Heart left ventricle (tissue), 16 donors: ENCODE measurements around the gene ZNF326. TPM values are rescaled to one million over a fixed set of nuclear protein-coding genes. Genes with fewer than 3 reads are reported as not detected.

ENCODE experiments used
- ATAC-seq, 4 donors: fragments of 200-7000 bp; cut with Tn5 transposase; one replicate each; pipeline ENCODE4 v1.9.1; 2020 to 2022; ENCODE audit warnings: moderate library complexity in 4 of 4, mild to moderate bottlenecking in 3 of 4, moderate number of reproducible peaks in 1 of 4
- DNase-seq, 5 donors: peaks; one replicate each; pipeline ENCODE4 v3.0.0-alpha.2; 2020
- H3K27ac ChIP-seq, 12 donors: fragments of 200-600 bp; sonication (generic) in 4 of 12; one replicate each; pipeline versions ENCODE4 v1.5.0 to v1.8.0; 2016 to 2022; ENCODE audit warnings: mild to moderate bottlenecking in 2 of 12
- H3K27me3 ChIP-seq, 9 donors: fragments of 200-600 bp; sonication (generic) in 2 of 9; one replicate each; pipeline versions ENCODE4 v1.5.1 to v1.8.0; 2016 to 2022; ENCODE audit warnings: mild to moderate bottlenecking in 3 of 9
- H3K36me3 ChIP-seq, 9 donors: fragments of 200-600 bp; sonication (generic) in 2 of 9; one replicate each; pipeline versions ENCODE4 v1.5.0 to v1.8.0; 2018 to 2022; ENCODE audit warnings: mild to moderate bottlenecking in 2 of 9
- H3K4me1 ChIP-seq, 12 donors: fragments of 200-600 bp; sonication (generic) in 4 of 12; one replicate each; pipeline versions ENCODE4 v1.5.0 to v1.8.0; 2016 to 2022; ENCODE audit warnings: mild to moderate bottlenecking in 3 of 12
- H3K4me3 ChIP-seq, 12 donors: fragments of 200-600 bp; sonication (generic) in 4 of 12; one replicate each; pipeline versions ENCODE4 v1.5.0 to v1.8.0; 2017 to 2022; ENCODE audit warnings: mild to moderate bottlenecking in 9 of 12, moderate library complexity in 4 of 12
- H3K9me3 ChIP-seq, 12 donors: fragments of 200-600 bp; sonication (generic) in 4 of 12; one replicate each; pipeline versions ENCODE4 v1.5.0 to v1.8.0; 2016 to 2022; ENCODE audit warnings: mild to moderate bottlenecking in 1 of 12
- CTCF ChIP-seq, 12 donors: fragments of 200-600 bp; sonication (generic) in 4 of 12; IDR thresholded peaks; one replicate each; pipeline versions ENCODE4 v1.5.0 to v1.8.0; 2018 to 2022; ENCODE audit warnings: antibody characterized with exemption in 12 of 12, mild to moderate bottlenecking in 5 of 12
- POLR2A ChIP-seq, 2 donors: fragments of 450-650 bp; IDR thresholded peaks; one replicate each; pipeline ENCODE4 v1.6.1; 2017; ENCODE audit warnings: antibody characterized with exemption in 2 of 2, mild to moderate bottlenecking in 2 of 2, moderate library complexity in 2 of 2
- WGBS, 4 donors: extraction: QIAGEN DNeasy Blood & Tissue Kit in 2 of 4; methylation state at CpG; one replicate each; pipeline versions ENCODE4 v1.1.5 to v1.1.7; 2013 to 2018; 5-methylcytosine and 5-hydroxymethylcytosine counted together
- intact Hi-C, 10 donors: fragments of 100-400 bp; cut with DNase I; formaldehyde crosslinking; loops; one replicate each; pipeline versions ENCODE4 v1.11.1 to v1.14.2; 2022
- polyA plus RNA-seq, 2 donors: library from polyadenylated mRNA; stranded (reverse); fragments of 200-250 nt; gene quantifications; one replicate each; pipeline ENCODE4 v1.2.3, GENCODE V29; 2013
- total RNA-seq, 9 donors: library from RNA; depleted of rRNA in 2 of 9; stranded (reverse); fragments of >200 nt in 2 of 9; fragmentation: NEBNext Ultra II Directional in 3 of 9; extraction: Animal tissue kit (Norgen Biotek cat#: 25700) in 3 of 9; gene quantifications; one replicate each; pipeline versions ENCODE4 v1.1.0 to v1.2.4, GENCODE V29; 2016 to 2023
- donor health status: ischemic (EF 13 %, LVEDD 7.1; RV severe dilation, severe dysfunction).
- donor health status: healthy with polysubstance abuse.
- donor health status: DM: no; HTN: yes; CAD: no.
- donor health status: DM: no; HTN: no; CAD: no.
- donor health status: ischemic (EF 25% LVEDD 6.9; RV normal size, moderate dysfunction).
- donor health status: ischemic (EF 25% LVEDD 5.7; RV mildly dilated, moderate dysfunction).
- donor health status: healthy.
- donor health status: DM: yes; HTN: yes; CAD: no.
- donor health status: ischemic (EF 35%, LVEDD 5.7; RV mildly dilated, moderate dysfunction).
- donor health status: nonischemic (EF 11% LVEDD 7.7; RV severe dilation, severe dysfunction).
- donor health status: DM: yes; HTN: yes; CAD: no.
- donor health status: PGD.
- donor health status: ischemic (EF 29% LVEDD 5.4; RV normal size, mild dysfunction).
- donor health status: nonischemic (EF 23%, LVEDD 6.1; RV moderate dilation, normal function).

The ZNF326 gene
- total and polyA plus RNA-seq, 11 donors, result 4.9 to 14.7 (median 10.9) TPM

- DNase-seq (no peak), ATAC-seq (no peak)
- no peaks in the 10 kb centered on the region for H3K36me3 ChIP-seq
- peaks cover 0 to 23% (median 0%) of the 10 kb centered on the region in 12 donors for H3K4me1 ChIP-seq
- H3K4me3 ChIP-seq, result no peak overlapping the region
- TF ChIP-seq POLR2A (IDR thresholded peaks at IDR 0.05) (no peak), CTCF (IDR thresholded peaks at IDR 0.05) (no peak)
- H3K9me3 ChIP-seq, result no peaks in the 10 kb centered on the region
- 94 to 100% (median 96%) methylated on average over 2 of the region's 2 CpGs for WGBS, 4 donors
- intact Hi-C loops, result loop anchor here in 2 of 10 donors (10.0 kb wide), 2 partner anchors 115 to 155 kb away; no protein-coding TSS in a partner anchor
- H3K27ac ChIP-seq, result no peak overlapping the region
- H3K27me3 ChIP-seq, result no peaks in the 10 kb centered on the region
These were observed 35.2 kb upstream of the ZNF326 start for GRCh38 chr1:89959719-89960118.

- 44 to 53% (median 51%) methylated on average over 6 of the region's 6 CpGs for WGBS, 4 donors
- ATAC-seq, result peak in 3 of 4 donors; percentile 30 to 46 (median 39)
- Histone ChIP-seq H3K27ac (no peak overlapping the region), H3K4me1 (peaks cover 0 to 23% (median 0%) of the 10 kb centered on the region in 12 donors), H3K9me3 (no peaks in the 10 kb centered on the region), H3K36me3 (no peaks in the 10 kb centered on the region), H3K4me3 (no peak overlapping the region), H3K27me3 (no peaks in the 10 kb centered on the region)
- DNase-seq, result no peak
- intact Hi-C loops, result no loop called here
- TF ChIP-seq CTCF (IDR thresholded peaks at IDR 0.05), result no peak
- TF ChIP-seq POLR2A (IDR thresholded peaks at IDR 0.05), result no peak
These were observed 32.7 kb upstream of the ZNF326 start for GRCh38 chr1:89962024-89962741.

GRCh38 chr1:89962742-89963075, 32.2 kb upstream of the ZNF326 start:
- no peak for ATAC-seq
- no peak overlapping the region for H3K4me3 ChIP-seq
- WGBS, 4 donors, result 95 to 100% (median 97%) methylated on average over 1 of the region's 1 CpG
- H3K36me3 ChIP-seq, result no peaks in the 10 kb centered on the region
- H3K27me3 ChIP-seq, result no peaks in the 10 kb centered on the region
- H3K4me1 ChIP-seq, result peaks cover 0 to 18% (median 0%) of the 10 kb centered on the region in 12 donors
- no peaks in the 10 kb centered on the region for H3K9me3 ChIP-seq
- intact Hi-C loops, result no loop called here
- no peak for TF ChIP-seq CTCF (IDR thresholded peaks at IDR 0.05)
- TF ChIP-seq POLR2A (IDR thresholded peaks at IDR 0.05), result no peak
- no peak overlapping the region for H3K27ac ChIP-seq
- DNase-seq, result no peak

- no peaks in the 10 kb centered on the region for H3K9me3 ChIP-seq
- ATAC-seq, result peak in 1 of 4 donors; percentile 45
- WGBS, 4 donors, result 49 to 56% (median 55%) methylated on average over 4 of the region's 4 CpGs
- DNase-seq, result no peak
- no peaks in the 10 kb centered on the region for H3K36me3 ChIP-seq
- H3K4me1 ChIP-seq, result peaks cover 0 to 18% (median 0%) of the 10 kb centered on the region in 12 donors
- peak overlapping the region in 3 of 12 donors; percentile 3 to 40 (median 32) for H3K27ac ChIP-seq
- TF ChIP-seq CTCF (IDR thresholded peaks at IDR 0.05), result no peak
- TF ChIP-seq POLR2A (IDR thresholded peaks at IDR 0.05), result no peak
- no peaks in the 10 kb centered on the region for H3K27me3 ChIP-seq
- H3K4me3 ChIP-seq, result no peak overlapping the region
- intact Hi-C loops, result no loop called here
These were observed 29.6 kb upstream of the ZNF326 start for GRCh38 chr1:89965193-89965768.
